Panc1 (cell line): ENCODE measurements around the gene CSN2. TPM values are rescaled to one million over a fixed set of nuclear protein-coding genes. Genes with fewer than 3 reads are reported as not detected.

ENCODE experiments used
- ATAC-seq: fragments of 200-7000 bp; cut with Tn5 transposase; 2 replicates; pipeline ENCODE4 v1.9.1; 2020; ENCODE audit warnings: mild to moderate bottlenecking, moderate library complexity
- BruUV-seq: library from RNA; stranded (reverse); fragments of 400-500 nt; replicated peaks from 2 replicates; lab custom pipeline; 2021; lab: Mats Ljungman, UMichigan
- CTCF ChIA-PET: fragments of 300-600 bp; sonication (Branson Sonifier 250); formaldehyde crosslinking; loops from one replicate; lab custom pipeline; 2022; ENCODE audit warnings: antibody characterized with exemption; lab: Charles Lee
- POLR2A ChIA-PET: fragments of 300-600 bp; sonication (Branson Sonifier 250); formaldehyde crosslinking; loops from one replicate; lab custom pipeline; 2022; ENCODE audit warnings: antibody characterized with exemption; lab: Charles Lee
- DNase-seq: peaks from one replicate; pipeline ENCODE4 v3.0.0-alpha.2; 2010; ENCODE audit warnings: low read depth, low spot score
- H3K27ac ChIP-seq: 2 replicates; pipeline ENCODE4 v1.5.1; 2011; ENCODE audit warnings: mild to moderate bottlenecking, low read length, inconsistent platforms
- H3K27me3 ChIP-seq: fragments of 200-500 bp; sonication (Bioruptor generic); 2 replicates; pipeline ENCODE4 v1.6.0; 2014; ENCODE audit warnings: low read length, inconsistent platforms; ENCODE audit not compliant: control insufficient read depth, insufficient read depth
- H3K36me3 ChIP-seq: fragments of 200-500 bp; sonication (Bioruptor generic); 2 replicates; pipeline ENCODE4 v1.5.1; 2014; ENCODE audit warnings: inconsistent platforms, mild to moderate bottlenecking, low read length, moderate library complexity; ENCODE audit not compliant: control insufficient read depth, insufficient read depth
- H3K4me1 ChIP-seq: 2 replicates; pipeline ENCODE4 v1.5.1; 2011; ENCODE audit warnings: inconsistent platforms, mild to moderate bottlenecking, low read length, moderate library complexity; ENCODE audit not compliant: control insufficient read depth, insufficient read depth
- H3K4me3 ChIP-seq, 2 experiments: 2 replicates each; pipeline ENCODE4 v1.5.1; 2011 to 2012; ENCODE audit warnings: low read depth in 2 of 2, low read length in 2 of 2, mild to moderate bottlenecking in 2 of 2, inconsistent platforms in 1 of 2, moderate library complexity in 1 of 2
- H3K9me3 ChIP-seq: fragments of 200-500 bp; sonication (Bioruptor generic); 2 replicates; pipeline ENCODE4 v1.5.1; 2014; ENCODE audit warnings: low read depth, mild to moderate bottlenecking, inconsistent platforms, low read length, moderate library complexity; ENCODE audit not compliant: control insufficient read depth, insufficient read depth
- CTCF ChIP-seq: fragments of 450-650 bp; IDR thresholded peaks from 2 replicates; pipeline ENCODE4 v1.5.1; 2017; ENCODE audit warnings: mild to moderate bottlenecking
- POLR2AphosphoS5 ChIP-seq: IDR thresholded peaks from 2 replicates; pipeline ENCODE4 v1.6.1; 2012; ENCODE audit warnings: mild to moderate bottlenecking, low read depth, low read length, moderate library complexity
- REST ChIP-seq, 2 experiments: IDR thresholded peaks; 2 replicates each; pipeline ENCODE4 v1.6.1; 2011 to 2012; ENCODE audit warnings: low read depth in 2 of 2, control low read depth in 1 of 2, low read length in 1 of 2, mild to moderate bottlenecking in 1 of 2, moderate library complexity in 1 of 2; ENCODE audit not compliant: insufficient read depth in 1 of 2
- SIN3A ChIP-seq: IDR thresholded peaks from 2 replicates; pipeline ENCODE4 v1.6.1; 2012; ENCODE audit warnings: low read depth, mild to moderate bottlenecking, low read length, moderate library complexity, borderline replicate concordance; ENCODE audit not compliant: insufficient read depth
- TCF7L2 ChIP-seq: IDR thresholded peaks from 2 replicates; pipeline ENCODE4 v1.6.1; 2011; ENCODE audit warnings: mild to moderate bottlenecking, low read depth, low read length, inconsistent platforms
- in situ Hi-C: cut with HindIII; loops from 2 replicates; pipeline ENCODE4 v1.10.0; 2016; ENCODE audit warnings: low sequenced_read_pairs, low pct_unique_long_range_greater_than_20kb
- intact Hi-C: fragments of 100-400 bp; cut with micrococcal nuclease; formaldehyde crosslinking; loops from one replicate; pipeline ENCODE4 v1.10.0; 2022; ENCODE audit not compliant: unreplicated experiment
- total RNA-seq: library from RNA; stranded (reverse); gene quantifications from one replicate; pipeline ENCODE4 v1.2.1, GENCODE V29; 2021; ENCODE audit not compliant: unreplicated experiment

CSN2 gene
- total RNA-seq, 1 experiment from 2014 or later = not detected

GRCh38 chr4:69999420-69999819 is 33.9 kb upstream of the CSN2 start:
- Histone ChIP-seq H3K36me3 (no peaks in the 10 kb centered on the region), H3K9me3 (no peaks in the 10 kb centered on the region), H3K27me3 (no peaks in the 10 kb centered on the region), H3K4me1 (no peaks in the 10 kb centered on the region), H3K27ac (no peak overlapping the region), H3K4me3 (no peak overlapping the region)
- in situ Hi-C loops = no loop called here
- ATAC-seq (no peak), DNase-seq (no peak)
- no TSS peak for BruUV-seq
- intact Hi-C loops = no loop called here
- CTCF ChIA-PET = no interaction called here
- POLR2A ChIA-PET = no interaction called here
- TF ChIP-seq SIN3A (no peak), CTCF (no peak)

GRCh38 chr4:69995526-69996016 is 30.0 kb upstream of the CSN2 start, which contains the start of gene STATH:
STATH (plus strand) TSS chr4:69995966; CDS start chr4:69998438, 2,472 bp downstream.
- no peak for TF ChIP-seq POLR2AphosphoS5
- intact Hi-C loops = no loop called here
- in situ Hi-C loops = no loop called here
- no TSS peak for BruUV-seq
- Histone ChIP-seq H3K36me3 (no peaks in the 10 kb centered on the region), H3K4me3 (no peak within 1 kb of the TSS), H3K4me1 (no peaks in the 10 kb centered on the region), H3K27ac (no peak within 1 kb of the TSS), H3K9me3 (no peaks in the 10 kb centered on the region), H3K27me3 (no peaks in the 10 kb centered on the region)
- ChIA-PET CTCF (no interaction called here), POLR2A (no interaction called here)
- ATAC-seq (no peak), DNase-seq (no peak)

GRCh38 chr4:69994782-69995181 is 29.3 kb upstream of the CSN2 start:
- no peak for TF ChIP-seq CTCF
- no peak for TF ChIP-seq REST (IDR thresholded peaks at IDR 0.05; ENCODE audit: insufficient read depth in 1 of 2, low read depth in 2 of 2, low read length in 1 of 2)
- TF ChIP-seq TCF7L2 = no peak
- TF ChIP-seq POLR2AphosphoS5 = no peak
- TF ChIP-seq SIN3A = no peak
- DNase-seq = no peak
- Histone ChIP-seq H3K27me3 (no peaks in the 10 kb centered on the region), H3K9me3 (no peaks in the 10 kb centered on the region), H3K36me3 (no peaks in the 10 kb centered on the region), H3K27ac (no peak overlapping the region), H3K4me1 (no peaks in the 10 kb centered on the region), H3K4me3 (no peak overlapping the region)
- in situ Hi-C loops (no loop called here), intact Hi-C loops (no loop called here)
- CTCF ChIA-PET = no interaction called here
- BruUV-seq = no TSS peak
- POLR2A ChIA-PET = no interaction called here
- ATAC-seq = no peak
